ENCODE measurements around the gene AREL1.

AREL1 gene

DNA sequence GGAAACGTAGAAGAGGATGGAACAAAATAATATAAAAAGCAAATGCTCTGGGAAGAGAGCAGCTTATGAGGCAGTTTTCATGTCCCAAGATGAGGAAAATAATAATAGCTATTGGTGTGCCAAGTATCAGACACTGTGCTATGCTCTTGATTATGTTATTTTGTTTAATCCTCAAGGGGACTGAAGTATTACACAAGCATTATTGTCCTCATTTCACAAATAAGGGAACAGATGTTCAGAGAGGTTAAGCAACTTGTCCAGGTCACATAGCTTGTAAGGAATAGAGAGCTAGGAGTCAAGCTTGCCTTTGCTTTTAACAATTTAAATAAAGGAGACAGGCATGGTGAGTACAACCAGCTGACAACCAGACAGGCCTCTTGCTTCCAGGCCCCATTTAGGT lies 73.9 kb downstream of the AREL1 start:
- Histone ChIP-seq H3K27me3 (ENCODE audit: insufficient read depth, poor library complexity, severe bottlenecking) (no peaks in the 10 kb centered on the region), H3K27ac (replicated peaks) (no peak overlapping the region), H3K4me3 (replicated peaks; ENCODE audit: insufficient read depth, low read length) (no peak overlapping the region)
- no peak for DNase-seq (ENCODE audit: low read depth in 1 of 2, low spot score in 1 of 2)
- TF ChIP-seq, protein P1, sequence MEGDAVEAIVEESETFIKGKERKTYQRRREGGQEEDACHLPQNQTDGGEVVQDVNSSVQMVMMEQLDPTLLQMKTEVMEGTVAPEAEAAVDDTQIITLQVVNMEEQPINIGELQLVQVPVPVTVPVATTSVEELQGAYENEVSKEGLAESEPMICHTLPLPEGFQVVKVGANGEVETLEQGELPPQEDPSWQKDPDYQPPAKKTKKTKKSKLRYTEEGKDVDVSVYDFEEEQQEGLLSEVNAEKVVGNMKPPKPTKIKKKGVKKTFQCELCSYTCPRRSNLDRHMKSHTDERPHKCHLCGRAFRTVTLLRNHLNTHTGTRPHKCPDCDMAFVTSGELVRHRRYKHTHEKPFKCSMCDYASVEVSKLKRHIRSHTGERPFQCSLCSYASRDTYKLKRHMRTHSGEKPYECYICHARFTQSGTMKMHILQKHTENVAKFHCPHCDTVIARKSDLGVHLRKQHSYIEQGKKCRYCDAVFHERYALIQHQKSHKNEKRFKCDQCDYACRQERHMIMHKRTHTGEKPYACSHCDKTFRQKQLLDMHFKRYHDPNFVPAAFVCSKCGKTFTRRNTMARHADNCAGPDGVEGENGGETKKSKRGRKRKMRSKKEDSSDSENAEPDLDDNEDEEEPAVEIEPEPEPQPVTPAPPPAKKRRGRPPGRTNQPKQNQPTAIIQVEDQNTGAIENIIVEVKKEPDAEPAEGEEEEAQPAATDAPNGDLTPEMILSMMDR (IDR thresholded peaks at IDR 0.05; ENCODE audit: insufficient read depth, low read length): no peak
- TF ChIP-seq POLR2AphosphoS5 (IDR thresholded peaks at IDR 0.05; ENCODE audit: low read depth): no peak
- TF ChIP-seq SPI1 (IDR thresholded peaks at IDR 0.05; ENCODE audit: borderline replicate concordance, low read depth): no peak

DNA sequence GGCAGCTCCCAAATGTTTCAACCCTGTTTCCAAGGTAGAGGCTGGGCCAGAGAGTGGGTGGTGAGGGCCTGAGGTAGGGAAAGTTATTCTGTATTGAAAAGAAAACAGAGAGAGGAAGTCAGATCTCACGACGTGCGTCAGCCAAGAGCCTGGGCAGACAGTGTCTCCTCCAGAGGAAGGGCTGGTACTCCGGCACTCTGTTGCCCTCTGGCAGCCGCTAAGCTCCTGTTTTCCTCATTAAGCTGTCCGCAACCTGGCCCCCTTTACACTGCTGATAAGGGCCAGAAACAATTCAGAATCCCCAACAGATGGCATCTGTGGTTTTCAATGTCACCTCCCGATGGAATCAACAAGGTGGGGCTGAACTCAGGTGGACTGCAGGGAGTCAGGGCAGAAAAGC lies 74.8 kb downstream of the AREL1 start:
- no peak for DNase-seq (ENCODE audit: low read depth in 1 of 2, low spot score in 1 of 2)
- no peak overlapping the region for H3K4me3 ChIP-seq (replicated peaks; ENCODE audit: insufficient read depth, low read length)
- no peak overlapping the region for H3K27ac ChIP-seq (replicated peaks)

DNA sequence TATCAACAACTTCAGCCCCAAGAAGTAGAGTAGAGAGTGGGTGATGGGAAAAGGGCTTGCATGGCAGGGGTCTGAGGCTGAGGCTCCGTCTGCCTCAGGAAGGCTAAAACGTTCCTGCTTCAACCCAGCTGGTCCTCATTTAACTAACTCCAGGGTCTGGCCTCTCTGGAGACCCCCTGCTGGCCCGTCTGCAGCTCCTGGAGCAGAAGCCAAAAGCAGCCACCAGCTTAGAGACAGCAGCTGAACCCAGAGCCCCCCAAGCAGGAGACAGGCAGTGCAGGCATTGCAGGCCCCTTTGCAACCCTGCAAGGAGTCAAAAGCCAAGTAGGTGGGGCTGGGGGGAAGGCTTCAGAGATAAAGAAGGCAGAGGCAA lies 75.7 kb downstream of the AREL1 start:
- TF ChIP-seq, protein P1 (IDR thresholded peaks at IDR 0.05; ENCODE audit: insufficient read depth, low read length): no peak
- TF ChIP-seq GABPA (IDR thresholded peaks at IDR 0.05; ENCODE audit: low read depth) (no peak), POLR2AphosphoS5 (IDR thresholded peaks at IDR 0.05; ENCODE audit: low read depth) (no peak), SPI1 (IDR thresholded peaks at IDR 0.05; ENCODE audit: borderline replicate concordance, low read depth) (no peak)
- TF ChIP-seq, protein P2, sequence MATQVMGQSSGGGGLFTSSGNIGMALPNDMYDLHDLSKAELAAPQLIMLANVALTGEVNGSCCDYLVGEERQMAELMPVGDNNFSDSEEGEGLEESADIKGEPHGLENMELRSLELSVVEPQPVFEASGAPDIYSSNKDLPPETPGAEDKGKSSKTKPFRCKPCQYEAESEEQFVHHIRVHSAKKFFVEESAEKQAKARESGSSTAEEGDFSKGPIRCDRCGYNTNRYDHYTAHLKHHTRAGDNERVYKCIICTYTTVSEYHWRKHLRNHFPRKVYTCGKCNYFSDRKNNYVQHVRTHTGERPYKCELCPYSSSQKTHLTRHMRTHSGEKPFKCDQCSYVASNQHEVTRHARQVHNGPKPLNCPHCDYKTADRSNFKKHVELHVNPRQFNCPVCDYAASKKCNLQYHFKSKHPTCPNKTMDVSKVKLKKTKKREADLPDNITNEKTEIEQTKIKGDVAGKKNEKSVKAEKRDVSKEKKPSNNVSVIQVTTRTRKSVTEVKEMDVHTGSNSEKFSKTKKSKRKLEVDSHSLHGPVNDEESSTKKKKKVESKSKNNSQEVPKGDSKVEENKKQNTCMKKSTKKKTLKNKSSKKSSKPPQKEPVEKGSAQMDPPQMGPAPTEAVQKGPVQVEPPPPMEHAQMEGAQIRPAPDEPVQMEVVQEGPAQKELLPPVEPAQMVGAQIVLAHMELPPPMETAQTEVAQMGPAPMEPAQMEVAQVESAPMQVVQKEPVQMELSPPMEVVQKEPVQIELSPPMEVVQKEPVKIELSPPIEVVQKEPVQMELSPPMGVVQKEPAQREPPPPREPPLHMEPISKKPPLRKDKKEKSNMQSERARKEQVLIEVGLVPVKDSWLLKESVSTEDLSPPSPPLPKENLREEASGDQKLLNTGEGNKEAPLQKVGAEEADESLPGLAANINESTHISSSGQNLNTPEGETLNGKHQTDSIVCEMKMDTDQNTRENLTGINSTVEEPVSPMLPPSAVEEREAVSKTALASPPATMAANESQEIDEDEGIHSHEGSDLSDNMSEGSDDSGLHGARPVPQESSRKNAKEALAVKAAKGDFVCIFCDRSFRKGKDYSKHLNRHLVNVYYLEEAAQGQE (IDR thresholded peaks at IDR 0.05; ENCODE audit: insufficient replicate concordance, low read depth): no peak
- H3K27ac ChIP-seq (replicated peaks): no peak overlapping the region
- DNase-seq (ENCODE audit: low read depth in 1 of 2, low spot score in 1 of 2): no peak
- no peak overlapping the region for H3K4me3 ChIP-seq (replicated peaks; ENCODE audit: insufficient read depth, low read length)
- no peaks in the 10 kb centered on the region for H3K27me3 ChIP-seq (ENCODE audit: insufficient read depth, poor library complexity, severe bottlenecking)

More for the DNA sequence above, 74.8 kb downstream of the AREL1 start:
- TF ChIP-seq, protein P1 (IDR thresholded peaks at IDR 0.05; ENCODE audit: insufficient read depth, low read length): no peak
- TF ChIP-seq POLR2AphosphoS5 (IDR thresholded peaks at IDR 0.05; ENCODE audit: low read depth) (no peak), GABPA (IDR thresholded peaks at IDR 0.05; ENCODE audit: low read depth) (no peak), SPI1 (IDR thresholded peaks at IDR 0.05; ENCODE audit: borderline replicate concordance, low read depth) (no peak)
- TF ChIP-seq, protein P2 (IDR thresholded peaks at IDR 0.05; ENCODE audit: insufficient replicate concordance, low read depth): no peak
- no peaks in the 10 kb centered on the region for H3K27me3 ChIP-seq (ENCODE audit: insufficient read depth, poor library complexity, severe bottlenecking)
